GM12878 (cell line): ENCODE results near the gene P2RX6. TPM values are rescaled to one million over a fixed set of nuclear protein-coding genes. Genes with fewer than 3 reads are reported as not detected.

Source experiments
- ATAC-seq: fragments of 200-7000 bp; cut with Tn5 transposase; 3 replicates; pipeline ENCODE4 v1.9.1; 2020; ENCODE audit warnings: mild to moderate bottlenecking, moderate library complexity
- BruUV-seq: library from RNA; stranded (reverse); fragments of 400-500 nt; replicated peaks from 2 replicates; lab custom pipeline; 2021; lab: Mats Ljungman, UMichigan
- CTCF ChIA-PET: fragments of 300-600 bp; sonication (Branson Sonifier 250); formaldehyde crosslinking; extraction: SDS; loops from one replicate; lab custom pipeline; 2021; ENCODE audit warnings: inconsistent platforms; lab: Yijun Ruan, JAX
- POLR2A ChIA-PET: fragments of 350-600 bp; formaldehyde crosslinking; extraction: SDS; loops from one replicate; lab custom pipeline; 2021; ENCODE audit warnings: inconsistent platforms; lab: Charles Lee
- RAD21 ChIA-PET: fragments of 300-600 bp; sonication (Branson Sonifier 250); formaldehyde crosslinking; loops from one replicate; lab custom pipeline; 2023; ENCODE audit warnings: antibody characterized with exemption; ENCODE audit not compliant: unreplicated experiment; lab: Charles Lee
- SMC1A ChIA-PET: fragments of 300-600 bp; sonication (Branson Sonifier 250); formaldehyde crosslinking; loops from one replicate; lab custom pipeline; 2023; ENCODE audit not compliant: unreplicated experiment, uncharacterized antibody; lab: Charles Lee
- DNase-seq: peaks from one replicate; pipeline ENCODE4 v3.0.0-alpha.2; 2011; ENCODE audit warnings: low read depth, low spot score
- FAIRE-seq: peaks from 3 replicates; lab custom pipeline; 2011; peaks lifted over from hg19 to GRCh38; lab: Jason Lieb, UNC
- H2AFZ ChIP-seq: 2 replicates; pipeline ENCODE4 v1.6.0; 2011; ENCODE audit warnings: low read depth, low read length, control low read depth; ENCODE audit not compliant: control insufficient read depth
- H3K27ac ChIP-seq: 2 replicates; pipeline ENCODE4 v1.5.1; 2011; ENCODE audit warnings: control low read depth; ENCODE audit not compliant: control insufficient read depth, insufficient read depth
- H3K27me3 ChIP-seq, 2 experiments: replicated peaks in 1 of 2; 2 replicates each; pipeline versions ENCODE4 v1.6.0 to v1.6.1; 2011; ENCODE audit warnings: low read length in 1 of 2; ENCODE audit not compliant: control insufficient read depth in 2 of 2, insufficient read depth in 2 of 2
- H3K36me3 ChIP-seq, 2 experiments: 2 replicates each; pipeline ENCODE4 v1.5.1; 2011; ENCODE audit warnings: low read length in 1 of 2; ENCODE audit not compliant: control insufficient read depth in 2 of 2, insufficient read depth in 2 of 2
- H3K4me1 ChIP-seq: 2 replicates; pipeline ENCODE4 v1.6.1; 2011; ENCODE audit warnings: mild to moderate bottlenecking, low read length, moderate library complexity, mixed read lengths; ENCODE audit not compliant: control insufficient read depth, insufficient read depth
- H3K4me2 ChIP-seq: 2 replicates; pipeline ENCODE4 v1.6.0; 2011; ENCODE audit warnings: control low read depth; ENCODE audit not compliant: control insufficient read depth, insufficient read depth
- H3K4me3 ChIP-seq: fragments of 200-600 bp; sonication (generic); 2 replicates; pipeline ENCODE4 v1.5.1; 2016
- H3K79me2 ChIP-seq: 2 replicates; pipeline ENCODE4 v1.6.0; 2011; ENCODE audit warnings: low read length; ENCODE audit not compliant: control insufficient read depth, insufficient read depth
- H3K9ac ChIP-seq: 2 replicates; pipeline ENCODE4 v1.8.0; 2011; ENCODE audit warnings: low read length, control low read depth, mixed read lengths; ENCODE audit not compliant: control insufficient read depth, insufficient read depth
- H3K9me3 ChIP-seq: replicated peaks from 3 replicates; pipeline ENCODE4 v1.5.1; 2011; ENCODE audit warnings: mild to moderate bottlenecking, low read length; ENCODE audit not compliant: control insufficient read depth, insufficient read depth
- H4K20me1 ChIP-seq: 2 replicates; pipeline ENCODE4 v1.6.0; 2011; ENCODE audit not compliant: control insufficient read depth, insufficient read depth
- CBX5 ChIP-seq: sonication (generic); IDR thresholded peaks from 2 replicates; pipeline ENCODE4 v1.6.1; 2016; ENCODE audit warnings: low read depth, moderate library complexity, mild to moderate bottlenecking, inconsistent platforms
- CEBPB ChIP-seq, 2 experiments: fragments of 150-350 bp in 1 of 2; IDR thresholded peaks; 2 replicates each; pipeline ENCODE4 v1.6.1; 2012 to 2014; ENCODE audit warnings: low read depth in 2 of 2, low read length in 2 of 2, borderline replicate concordance in 1 of 2, inconsistent platforms in 1 of 2
- MYB ChIP-seq: fragments of 150-350 bp; IDR thresholded peaks from 2 replicates; pipeline ENCODE4 v1.6.1; 2014; ENCODE audit warnings: mild to moderate bottlenecking, low read depth, low read length, borderline replicate concordance
- RCOR1 ChIP-seq: conservative IDR thresholded peaks from 2 replicates; pipeline ENCODE4 v1.6.1; 2012; ENCODE audit warnings: low read depth, low read length, improper control_type of control experiment
- SPI1 ChIP-seq: IDR thresholded peaks from 2 replicates; pipeline ENCODE4 v1.6.1; 2011; ENCODE audit warnings: low read depth, mild to moderate bottlenecking, low read length, moderate library complexity, borderline replicate concordance; ENCODE audit not compliant: insufficient read depth
- TARDBP ChIP-seq: IDR thresholded peaks from 2 replicates; pipeline ENCODE4 v1.6.1; 2016; ENCODE audit warnings: borderline replicate concordance
- ZBED1 ChIP-seq: IDR thresholded peaks from 2 replicates; pipeline ENCODE4 v1.6.1; 2016; ENCODE audit warnings: borderline replicate concordance
- WGBS: methylation state at CpG from one replicate; pipeline ENCODE4 v1.1.6; 2016; ENCODE audit warnings: low lambda C conversion rate; ENCODE audit not compliant: insufficient replicate concordance, insufficient coverage; ENCODE audit errors: missing lambda C conversion rate; 5-methylcytosine and 5-hydroxymethylcytosine counted together
- in situ Hi-C: fragments of 300-500 bp; cut with MboI; formaldehyde crosslinking; loops from 9 replicates; pipeline ENCODE4 v1.14.3; 2018; ENCODE audit warnings: mixed read lengths
- intact Hi-C: fragments of 100-400 bp; cut with micrococcal nuclease; formaldehyde crosslinking; loops from one replicate; pipeline ENCODE4 v1.14.2; 2022; ENCODE audit not compliant: unreplicated experiment
- polyA plus RNA-seq, 11 experiments: library from polyadenylated mRNA; depleted of rRNA in 4 of 11; unstranded in 6 of 11; stranded (reverse) in 5 of 11; fragments of >200 nt; fragmentation: Nextera tagmentation in 4 of 11; fragmentation: Illumina TruSeq in 1 of 11; extraction: Ambion mirVana in 4 of 11; extraction: Trizol in 1 of 11; gene quantifications; 1 replicate in 1 of 11; 2 replicates in 10 of 11; pipeline versions ENCODE4 v1.2.1 to v1.2.3, GENCODE V29; 2011 to 2016; ENCODE audit warnings: inconsistent platforms in 2 of 11, missing spikeins in 2 of 11, low read depth in 1 of 11
- total RNA-seq, 4 experiments: library from RNA; depleted of rRNA in 3 of 4; stranded (reverse); fragments of >200 nt in 3 of 4; fragmentation: Illumina TruSeq in 1 of 4; extraction: Trizol in 1 of 4; gene quantifications; 2 replicates each; pipeline versions ENCODE4 v1.2.1 to v1.2.3, GENCODE V29; 2013 to 2021
- TF ChIP-seq, protein P1 (sequence below): fragments of 450-650 bp; IDR thresholded peaks from 2 replicates; pipeline ENCODE4 v1.6.1; 2017; ENCODE audit warnings: mild to moderate bottlenecking
- TF ChIP-seq, protein P2 (sequence below): fragments of 450-650 bp; formaldehyde crosslinking; IDR thresholded peaks from 2 replicates; pipeline ENCODE4 v1.5.0; 2022; ENCODE audit warnings: mild to moderate bottlenecking, missing genetic modification characterization
- TF ChIP-seq, protein P3 (sequence below): fragments of 450-650 bp; IDR thresholded peaks from 2 replicates; pipeline ENCODE4 v1.6.1; 2018; ENCODE audit warnings: mild to moderate bottlenecking, low read depth, moderate library complexity; ENCODE audit not compliant: partially characterized antibody

Gene P2RX6
- total and polyA plus RNA-seq, 10 of the 15 experiments (the other 5 are each of a cell fraction or from before 2014, with no cell fraction given): 0.03 to 0.21 (median 0.07) TPM; not detected in 5

DNA sequence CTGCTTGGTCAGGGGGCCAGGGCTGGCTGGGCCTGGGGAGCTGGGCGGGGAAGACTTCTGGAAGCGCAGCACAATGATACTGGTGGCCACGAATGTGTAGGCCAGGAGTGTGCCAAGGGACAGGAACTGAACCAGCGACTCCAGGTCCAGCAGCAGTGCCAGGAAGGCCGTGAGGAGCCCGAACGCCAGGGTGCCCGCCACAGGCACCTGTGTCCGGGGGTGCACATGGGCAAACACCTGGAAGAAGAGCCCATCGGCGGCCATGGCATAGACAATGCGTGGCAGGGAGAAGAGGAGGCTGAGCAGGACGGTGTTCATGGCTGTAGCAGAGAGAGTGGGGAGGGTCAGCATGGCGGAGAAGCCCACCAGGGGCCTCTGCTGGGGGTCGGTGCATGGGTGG is 15.1 kb downstream of the P2RX6 start:
- no peaks in the 10 kb centered on the region; a peak in 1 of 4 replicates for H3K27me3 ChIP-seq

More for the DNA sequence above, 15.1 kb downstream of the P2RX6 start:
- FAIRE-seq (no peak), ATAC-seq (no peak), DNase-seq (no peak)
- TF ChIP-seq CBX5: no peak
- TF ChIP-seq CEBPB (IDR thresholded peaks at IDR 0.05; ENCODE audit: borderline replicate concordance in 1 of 2, low read depth in 2 of 2, low read length in 2 of 2): no peak
- TF ChIP-seq, protein P1, sequence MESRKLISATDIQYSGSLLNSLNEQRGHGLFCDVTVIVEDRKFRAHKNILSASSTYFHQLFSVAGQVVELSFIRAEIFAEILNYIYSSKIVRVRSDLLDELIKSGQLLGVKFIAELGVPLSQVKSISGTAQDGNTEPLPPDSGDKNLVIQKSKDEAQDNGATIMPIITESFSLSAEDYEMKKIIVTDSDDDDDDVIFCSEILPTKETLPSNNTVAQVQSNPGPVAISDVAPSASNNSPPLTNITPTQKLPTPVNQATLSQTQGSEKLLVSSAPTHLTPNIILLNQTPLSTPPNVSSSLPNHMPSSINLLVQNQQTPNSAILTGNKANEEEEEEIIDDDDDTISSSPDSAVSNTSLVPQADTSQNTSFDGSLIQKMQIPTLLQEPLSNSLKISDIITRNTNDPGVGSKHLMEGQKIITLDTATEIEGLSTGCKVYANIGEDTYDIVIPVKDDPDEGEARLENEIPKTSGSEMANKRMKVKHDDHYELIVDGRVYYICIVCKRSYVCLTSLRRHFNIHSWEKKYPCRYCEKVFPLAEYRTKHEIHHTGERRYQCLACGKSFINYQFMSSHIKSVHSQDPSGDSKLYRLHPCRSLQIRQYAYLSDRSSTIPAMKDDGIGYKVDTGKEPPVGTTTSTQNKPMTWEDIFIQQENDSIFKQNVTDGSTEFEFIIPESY: no peak
- TF ChIP-seq MYB: no peak
- TF ChIP-seq, protein P2, sequence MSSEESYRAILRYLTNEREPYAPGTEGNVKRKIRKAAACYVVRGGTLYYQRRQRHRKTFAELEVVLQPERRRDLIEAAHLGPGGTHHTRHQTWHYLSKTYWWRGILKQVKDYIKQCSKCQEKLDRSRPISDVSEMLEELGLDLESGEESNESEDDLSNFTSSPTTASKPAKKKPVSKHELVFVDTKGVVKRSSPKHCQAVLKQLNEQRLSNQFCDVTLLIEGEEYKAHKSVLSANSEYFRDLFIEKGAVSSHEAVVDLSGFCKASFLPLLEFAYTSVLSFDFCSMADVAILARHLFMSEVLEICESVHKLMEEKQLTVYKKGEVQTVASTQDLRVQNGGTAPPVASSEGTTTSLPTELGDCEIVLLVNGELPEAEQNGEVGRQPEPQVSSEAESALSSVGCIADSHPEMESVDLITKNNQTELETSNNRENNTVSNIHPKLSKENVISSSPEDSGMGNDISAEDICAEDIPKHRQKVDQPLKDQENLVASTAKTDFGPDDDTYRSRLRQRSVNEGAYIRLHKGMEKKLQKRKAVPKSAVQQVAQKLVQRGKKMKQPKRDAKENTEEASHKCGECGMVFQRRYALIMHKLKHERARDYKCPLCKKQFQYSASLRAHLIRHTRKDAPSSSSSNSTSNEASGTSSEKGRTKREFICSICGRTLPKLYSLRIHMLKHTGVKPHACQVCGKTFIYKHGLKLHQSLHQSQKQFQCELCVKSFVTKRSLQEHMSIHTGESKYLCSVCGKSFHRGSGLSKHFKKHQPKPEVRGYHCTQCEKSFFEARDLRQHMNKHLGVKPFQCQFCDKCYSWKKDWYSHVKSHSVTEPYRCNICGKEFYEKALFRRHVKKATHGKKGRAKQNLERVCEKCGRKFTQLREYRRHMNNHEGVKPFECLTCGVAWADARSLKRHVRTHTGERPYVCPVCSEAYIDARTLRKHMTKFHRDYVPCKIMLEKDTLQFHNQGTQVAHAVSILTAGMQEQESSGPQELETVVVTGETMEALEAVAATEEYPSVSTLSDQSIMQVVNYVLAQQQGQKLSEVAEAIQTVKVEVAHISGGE (CRISPR knock-in tag): no peak
- no peak for TF ChIP-seq ZBED1
- no peak for TF ChIP-seq RCOR1
- TF ChIP-seq SPI1: no peak
- no peak for TF ChIP-seq TARDBP
- TF ChIP-seq, protein P3, sequence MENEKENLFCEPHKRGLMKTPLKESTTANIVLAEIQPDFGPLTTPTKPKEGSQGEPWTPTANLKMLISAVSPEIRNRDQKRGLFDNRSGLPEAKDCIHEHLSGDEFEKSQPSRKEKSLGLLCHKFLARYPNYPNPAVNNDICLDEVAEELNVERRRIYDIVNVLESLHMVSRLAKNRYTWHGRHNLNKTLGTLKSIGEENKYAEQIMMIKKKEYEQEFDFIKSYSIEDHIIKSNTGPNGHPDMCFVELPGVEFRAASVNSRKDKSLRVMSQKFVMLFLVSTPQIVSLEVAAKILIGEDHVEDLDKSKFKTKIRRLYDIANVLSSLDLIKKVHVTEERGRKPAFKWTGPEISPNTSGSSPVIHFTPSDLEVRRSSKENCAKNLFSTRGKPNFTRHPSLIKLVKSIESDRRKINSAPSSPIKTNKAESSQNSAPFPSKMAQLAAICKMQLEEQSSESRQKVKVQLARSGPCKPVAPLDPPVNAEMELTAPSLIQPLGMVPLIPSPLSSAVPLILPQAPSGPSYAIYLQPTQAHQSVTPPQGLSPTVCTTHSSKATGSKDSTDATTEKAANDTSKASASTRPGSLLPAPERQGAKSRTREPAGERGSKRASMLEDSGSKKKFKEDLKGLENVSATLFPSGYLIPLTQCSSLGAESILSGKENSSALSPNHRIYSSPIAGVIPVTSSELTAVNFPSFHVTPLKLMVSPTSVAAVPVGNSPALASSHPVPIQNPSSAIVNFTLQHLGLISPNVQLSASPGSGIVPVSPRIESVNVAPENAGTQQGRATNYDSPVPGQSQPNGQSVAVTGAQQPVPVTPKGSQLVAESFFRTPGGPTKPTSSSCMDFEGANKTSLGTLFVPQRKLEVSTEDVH: no peak
- Histone ChIP-seq H3K4me2 (no peak overlapping the region), H3K9ac (no peak overlapping the region), H3K36me3 (no peaks in the 10 kb centered on the region), H3K4me1 (peaks cover 13% of the 10 kb centered on the region), H4K20me1 (no peaks in the 10 kb centered on the region), H3K4me3 (no peak overlapping the region), H3K79me2 (no peaks in the 10 kb centered on the region), H3K27ac (no peak overlapping the region), H2AFZ (no peak overlapping the region), H3K9me3 (no peaks in the 10 kb centered on the region)
- RAD21 ChIA-PET: no interaction called here
- in situ Hi-C loops (no loop called here), intact Hi-C loops (no loop called here)
- POLR2A ChIA-PET: no interaction called here
- SMC1A ChIA-PET: interaction anchor here (0.5 kb wide), 1 partner anchor 11 kb away, joined by 3 read pairs; no protein-coding TSS in a partner anchor
- CTCF ChIA-PET: no interaction called here
- 20% methylated on average over 15 of the region's 15 CpGs for WGBS
- BruUV-seq: no TSS peak
